ENCODE results near the gene CYB5R2. TPM values are rescaled to one million over a fixed set of nuclear protein-coding genes. Genes with fewer than 3 reads are reported as not detected.

Gene CYB5R2
- total RNA-seq, result 1 to 10 TPM; 5.0 to 6.0 TPM
- long read RNA-seq, donor 1, partial matches to known transcripts, result 0 of 2 reads
- long read RNA-seq, donor 1, other reads (novel, unspliced or antisense), result 2 of 2 reads
- long read RNA-seq, donor 2, partial matches to known transcripts, result 1 of 5 reads
- long read RNA-seq, donor 2, other reads (novel, unspliced or antisense), result 1 of 5 reads

- intact Hi-C loops (cut with DNase I), result no loop called here
- DNase-seq (ENCODE audit: low spot score), result peak; percentile 87
Measured at GRCh38 chr11:7672960-7673723, at the start of gene CYB5R2. Gene CYB5R2, minus strand, starts transcription at chr11:7673500. Its CDS starts 675 bp downstream, at chr11:7672825.

- no peak for DNase-seq (ENCODE audit: low spot score)
- intact Hi-C loops (cut with DNase I), result no loop called here
Measured at GRCh38 chr11:7714786-7715185, 41.5 kb upstream of the CYB5R2 start.

DNA sequence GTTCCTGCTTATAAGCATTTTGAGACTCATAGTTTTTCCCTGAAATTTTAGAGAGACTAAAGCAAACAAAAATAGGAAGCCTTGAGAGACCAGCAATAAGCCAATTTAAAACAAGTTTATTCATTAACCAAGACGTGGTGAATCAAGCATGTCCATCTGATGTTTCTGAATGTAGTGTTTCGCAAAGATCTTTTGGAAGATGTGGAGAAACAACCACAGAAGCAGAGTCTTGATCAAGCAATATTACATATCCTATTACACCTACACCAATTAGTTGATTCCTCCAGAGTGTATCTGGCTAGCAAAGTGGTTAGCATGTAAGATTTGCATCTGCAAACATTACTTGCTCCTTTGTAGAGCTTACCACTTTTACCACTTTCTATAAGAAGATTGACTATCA, 33.1 kb upstream of the CYB5R2 start, which contains the start of gene OVCH2:
TSS of gene OVCH2 (minus strand) at position 101 of the 400 bp plus-strand sequence. CDS start at position 18, 83 bp downstream.
- intact Hi-C loops (cut with DNase I), result no loop called here
- no peak for DNase-seq (ENCODE audit: low spot score)

DNA sequence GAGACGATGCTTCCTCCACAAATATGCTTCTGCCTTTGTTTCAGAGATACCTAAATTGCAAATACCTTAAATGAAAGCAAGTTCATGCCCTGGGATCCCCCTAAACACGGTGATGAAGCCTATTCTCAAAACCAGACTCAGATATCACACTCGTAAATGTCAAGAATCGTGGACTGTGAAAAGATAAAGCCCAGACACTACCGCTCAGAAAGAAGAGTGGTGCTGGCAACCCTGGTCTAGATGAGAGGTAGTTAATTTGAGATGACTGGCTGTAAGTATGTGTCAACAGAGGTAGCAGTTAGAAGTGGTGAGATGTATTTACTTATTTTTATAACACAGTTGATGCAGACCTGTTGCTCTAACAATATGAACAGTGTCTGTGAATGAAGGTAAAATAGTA, 30.4 kb upstream of the CYB5R2 start:
- no peak for DNase-seq (ENCODE audit: low spot score)
- intact Hi-C loops (cut with DNase I), result no loop called here

DNA sequence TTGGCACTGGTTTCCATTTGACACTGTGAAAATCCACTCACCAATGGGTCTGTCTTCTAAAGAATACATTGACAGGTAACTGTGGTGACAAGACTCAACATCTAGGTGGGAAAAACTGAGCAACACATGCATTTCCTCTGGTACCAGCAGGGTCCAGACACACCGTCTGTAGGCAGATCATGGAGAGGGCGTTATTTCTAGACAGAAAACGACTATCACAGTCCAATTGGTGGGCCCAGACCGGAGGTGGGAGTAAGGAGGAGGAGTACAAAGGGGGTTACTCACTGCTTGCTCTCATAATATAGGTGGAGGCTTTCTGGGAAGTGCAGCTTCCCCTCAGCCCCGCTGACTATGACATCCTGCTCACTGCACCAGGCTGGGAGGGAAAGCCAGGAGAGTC, 23.1 kb upstream of the CYB5R2 start:
- no peak for DNase-seq (ENCODE audit: low spot score)
- intact Hi-C loops (cut with DNase I), result no loop called here

- DNase-seq (ENCODE audit: low spot score), result no peak
- intact Hi-C loops (cut with DNase I), result no loop called here
Measured at GRCh38 chr11:7694235-7694634, 20.9 kb upstream of the CYB5R2 start.

GRCh38 chr11:7692426-7692825, 19.1 kb upstream of the CYB5R2 start:
- no peak for DNase-seq (ENCODE audit: low spot score)
- intact Hi-C loops (cut with DNase I), result no loop called here

DNA sequence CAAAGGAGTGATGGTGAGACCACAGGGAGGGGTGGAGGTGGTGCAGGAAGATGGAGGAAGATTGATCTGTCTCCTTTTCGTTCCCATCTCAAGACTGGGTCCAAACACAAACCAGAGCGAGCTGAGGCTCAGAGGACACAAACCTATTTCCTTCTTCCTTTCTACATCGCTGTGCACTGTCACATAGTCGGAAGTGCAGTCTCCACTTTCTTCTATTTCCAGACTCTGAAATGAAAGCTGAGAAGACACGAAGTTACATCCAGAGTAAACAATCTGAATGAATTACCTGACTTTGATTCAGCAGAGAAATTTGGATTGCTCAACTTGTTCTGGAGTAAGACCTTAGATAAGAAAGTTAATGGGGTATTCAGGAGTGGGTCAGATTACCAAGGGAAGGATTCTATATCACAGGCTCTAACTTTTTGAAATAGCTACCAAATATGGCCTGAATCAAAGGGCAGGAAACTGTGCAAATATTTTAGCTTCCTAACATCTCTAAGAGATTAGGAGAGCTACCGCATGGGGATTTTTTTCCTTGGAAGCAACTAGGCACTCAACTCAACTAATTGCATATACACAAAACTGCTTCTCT, 18.6 kb upstream of the CYB5R2 start:
- DNase-seq (ENCODE audit: low spot score), result no peak
- intact Hi-C loops (cut with DNase I), result no loop called here

GRCh38 chr11:7690648-7691047, 17.3 kb upstream of the CYB5R2 start:
- intact Hi-C loops (cut with DNase I), result no loop called here
- DNase-seq (ENCODE audit: low spot score), result no peak

DNA sequence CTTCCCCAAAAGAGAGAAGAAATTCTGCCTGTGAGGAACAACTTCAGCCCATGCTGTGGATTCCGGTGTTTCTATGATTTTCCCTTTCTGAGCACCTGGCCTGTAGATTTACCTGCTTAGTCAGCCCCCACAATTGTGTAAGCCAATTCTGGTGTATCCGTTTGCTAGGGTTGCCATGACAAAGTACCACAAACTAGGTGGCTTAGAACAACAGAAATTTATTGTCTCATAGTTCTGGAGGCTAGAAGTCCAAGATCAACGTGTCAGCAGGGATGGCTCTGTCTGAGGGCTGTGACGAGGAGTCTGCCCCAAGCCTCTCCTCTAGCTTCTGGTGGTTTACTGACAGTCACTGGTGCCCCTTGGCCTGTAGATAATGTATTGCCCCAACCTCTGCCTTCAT, 15.9 kb upstream of the CYB5R2 start:
- intact Hi-C loops (cut with DNase I), result no loop called here

DNA sequence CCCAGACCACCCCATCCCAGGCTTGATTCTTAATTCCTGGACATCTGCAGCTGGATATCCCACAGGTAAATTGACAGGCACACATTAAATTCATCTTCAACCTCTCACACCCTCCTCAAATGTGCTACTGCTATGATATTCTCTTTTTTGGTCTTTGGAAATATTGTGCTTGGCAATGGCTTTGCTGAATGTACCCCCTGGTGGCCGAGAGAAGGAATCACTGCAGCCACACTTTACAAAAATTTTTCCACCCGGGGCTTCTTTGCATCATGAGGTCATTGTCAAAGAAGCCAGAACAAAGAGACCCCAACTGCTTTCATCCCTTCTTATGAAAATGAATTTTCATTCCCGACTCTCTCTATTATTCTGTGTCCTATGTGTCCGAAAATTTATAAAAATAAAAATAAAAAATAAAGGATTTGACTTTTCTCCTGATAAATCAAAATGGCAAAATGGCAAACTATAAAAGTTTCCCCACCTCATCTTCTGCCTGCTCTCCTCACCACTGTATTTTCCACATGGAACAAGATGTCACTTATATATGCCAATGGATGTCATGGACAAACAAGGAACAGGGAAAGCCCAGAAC, 15.0 kb upstream of the CYB5R2 start:
- DNase-seq (ENCODE audit: low spot score), result no peak
- intact Hi-C loops (cut with DNase I), result no loop called here

More for the DNA sequence above, 15.9 kb upstream of the CYB5R2 start:
- DNase-seq (ENCODE audit: low spot score), result no peak

GRCh38 chr11:7687386-7687785, 14.1 kb upstream of the CYB5R2 start:
- intact Hi-C loops (cut with DNase I), result no loop called here
- no peak for DNase-seq (ENCODE audit: low spot score)

- no peak for DNase-seq (ENCODE audit: low spot score)
- intact Hi-C loops (cut with DNase I), result no loop called here
Measured at GRCh38 chr11:7686761-7687160, 13.5 kb upstream of the CYB5R2 start.

DNA sequence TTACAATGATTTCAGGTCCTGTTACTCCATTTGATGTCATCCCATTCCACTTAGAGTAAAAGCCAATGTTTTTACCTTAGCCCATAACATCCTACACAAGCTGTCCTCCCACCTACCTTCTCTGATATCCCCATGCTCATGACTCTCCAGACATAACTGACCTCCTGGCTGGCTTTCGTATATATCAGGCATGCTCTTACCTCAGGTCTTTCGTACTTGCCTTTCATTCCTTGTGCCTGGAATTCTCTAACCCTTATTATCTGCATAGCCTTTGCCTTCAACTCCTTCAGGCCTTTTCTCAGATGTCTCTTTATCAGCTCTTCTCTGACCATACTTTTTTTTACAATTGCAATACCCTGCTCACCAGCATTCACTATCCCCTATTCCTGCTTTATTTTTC, 10.3 kb upstream of the CYB5R2 start:
- intact Hi-C loops (cut with DNase I), result no loop called here
- no peak for DNase-seq (ENCODE audit: low spot score)

- intact Hi-C loops (cut with DNase I), result no loop called here
- no peak for DNase-seq (ENCODE audit: low spot score)
Measured at GRCh38 chr11:7677796-7678201, 4.5 kb upstream of the CYB5R2 start.

- intact Hi-C loops (cut with DNase I), result no loop called here
- DNase-seq (ENCODE audit: low spot score), result no peak
Measured at GRCh38 chr11:7677071-7677470, 3.8 kb upstream of the CYB5R2 start.

DNA sequence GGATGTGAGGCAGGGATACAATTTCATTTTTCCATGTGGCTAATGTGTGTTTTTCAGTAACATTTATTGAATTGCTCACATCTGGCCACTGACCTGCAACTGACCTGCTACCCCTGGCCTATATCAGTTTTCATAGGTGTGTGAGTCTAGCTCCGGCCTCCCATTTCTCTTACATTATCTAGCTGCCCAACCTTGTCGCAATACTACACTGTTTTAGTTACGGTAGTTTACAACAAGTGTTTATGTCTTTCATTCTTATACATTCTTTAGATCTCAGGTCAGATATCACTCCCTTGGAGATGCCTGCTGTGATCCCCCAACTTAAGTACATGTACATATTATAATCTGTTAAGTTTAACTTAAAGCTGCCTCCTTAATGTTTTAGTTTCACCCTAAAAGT, 2.3 kb upstream of the CYB5R2 start:
- DNase-seq (ENCODE audit: low spot score), result no peak

DNA sequence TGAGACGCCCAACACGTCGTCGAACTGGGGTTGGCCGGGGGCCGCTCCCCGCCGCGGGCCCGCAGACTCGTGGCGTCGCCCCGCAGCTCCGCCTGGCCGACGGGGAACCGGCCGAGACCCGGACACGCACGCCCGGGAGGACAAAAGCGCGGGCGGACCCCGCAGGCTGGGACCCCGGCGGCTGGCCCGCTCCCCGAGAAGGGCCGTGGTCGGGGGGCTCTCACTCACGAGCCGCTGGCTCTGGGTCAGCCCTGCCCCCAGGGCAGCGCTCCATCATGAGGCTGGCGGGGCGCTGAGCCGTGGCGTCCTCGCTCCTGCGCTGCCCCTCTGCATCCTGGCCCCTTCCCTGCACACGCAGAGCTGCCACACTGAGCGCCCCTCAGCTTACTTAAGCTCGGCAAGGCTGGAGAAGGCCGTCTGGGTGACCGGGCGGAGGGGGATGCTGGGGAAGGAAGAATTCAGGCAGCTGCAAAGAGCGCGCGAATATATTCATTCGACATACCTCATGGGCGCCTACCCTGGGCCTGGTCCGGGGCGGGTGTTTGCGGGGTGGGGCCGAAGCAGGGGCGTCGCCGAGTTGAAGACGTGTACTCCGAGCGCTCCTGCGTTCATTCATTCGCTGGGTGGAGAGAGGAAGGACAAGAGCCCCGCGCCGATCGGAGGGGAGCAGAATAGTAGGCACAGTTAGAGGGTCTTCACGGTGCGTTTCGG, 579 bp upstream of the CYB5R2 start:
- no peak for DNase-seq (ENCODE audit: low spot score)
- intact Hi-C loops (cut with DNase I), result no loop called here

More for the DNA sequence above, 2.3 kb upstream of the CYB5R2 start:
- intact Hi-C loops (cut with DNase I), result no loop called here

DNA sequence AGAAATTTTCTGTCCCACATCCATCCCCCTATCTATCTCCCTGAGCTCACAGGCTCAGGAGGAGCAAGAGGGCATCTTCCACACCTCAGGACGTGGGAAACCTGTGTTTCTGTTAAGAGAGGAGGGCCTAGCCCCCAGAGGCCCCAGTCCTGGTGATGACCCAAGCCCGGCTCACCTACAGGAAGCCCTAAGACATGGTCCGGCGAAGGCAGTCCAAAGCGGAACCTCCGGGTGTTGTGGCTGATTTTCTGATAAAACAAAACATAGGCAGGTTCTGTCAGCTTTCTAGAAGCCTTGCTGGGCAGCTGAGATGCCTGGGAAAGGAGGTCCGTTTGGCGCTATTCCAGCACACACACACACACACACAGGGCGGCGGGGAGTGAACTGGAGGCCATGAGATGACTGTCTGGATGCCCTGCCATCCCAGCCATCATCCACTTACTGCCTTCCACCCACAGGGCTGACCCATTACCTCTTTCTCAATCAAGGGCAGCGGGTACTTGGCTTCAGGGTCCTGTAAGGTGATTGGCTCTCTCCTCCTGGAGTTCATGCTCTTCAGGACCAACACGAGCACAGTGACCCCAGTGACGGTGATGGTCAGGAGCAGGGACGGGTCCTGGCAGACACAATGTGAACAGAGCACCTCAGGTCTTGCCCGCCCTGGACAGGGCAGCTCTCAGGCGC, 882 bp downstream of the CYB5R2 start:
- no peak for DNase-seq (ENCODE audit: low spot score)
- intact Hi-C loops (cut with DNase I), result no loop called here

Data from posterior vena cava (tissue), 2 donors.